HCT116 (cell line): ENCODE measurements around the gene TEP1. TPM values are rescaled to one million over a fixed set of nuclear protein-coding genes. Genes with fewer than 3 reads are reported as not detected.

ENCODE experiments used
- ATAC-seq: fragments of 200-7000 bp; cut with Tn5 transposase; 2 replicates; pipeline ENCODE4 v1.9.1; 2020; ENCODE audit warnings: mild to moderate bottlenecking, moderate library complexity
- BruUV-seq: library from RNA; stranded (reverse); fragments of 400-500 nt; replicated peaks from 2 replicates; lab custom pipeline; 2021; lab: Mats Ljungman, UMichigan
- CTCF ChIA-PET: fragments of 300-600 bp; sonication (Branson Sonifier 250); formaldehyde crosslinking; loops from one replicate; lab custom pipeline; 2021; ENCODE audit warnings: antibody characterized with exemption; lab: Charles Lee
- POLR2A ChIA-PET: fragments of 300-600, 350-600 bp; sonication (Branson Sonifier 250); formaldehyde crosslinking; loops from one replicate; lab custom pipeline; 2021; ENCODE audit warnings: antibody characterized with exemption; lab: Charles Lee
- RAD21 ChIA-PET, 2 experiments: fragments of 300-600 bp; sonication (Branson Sonifier 250); formaldehyde crosslinking; loops; one replicate each; lab custom pipeline; 2023; ENCODE audit warnings: low total read pairs in 2 of 2; ENCODE audit not compliant: uncharacterized antibody in 2 of 2, unreplicated experiment in 2 of 2, low non-redundant PET in 1 of 2; lab: Charles Lee
- DNase-seq: peaks from one replicate; pipeline ENCODE4 v3.0.0-alpha.2; 2010; ENCODE audit warnings: low read depth, low spot score
- H2AFZ ChIP-seq: fragments of 200-600 bp; shearing (Covaris generic), sonication (generic); 2 replicates; pipeline ENCODE4 v1.6.1; 2017; ENCODE audit warnings: low read depth, mixed run types, mixed read lengths, antibody characterized with exemption, low read length; ENCODE audit not compliant: poor library complexity, severe bottlenecking
- H3K27ac ChIP-seq: 2 replicates; pipeline ENCODE4 v1.5.1; 2012; ENCODE audit warnings: low read depth, low read length
- H3K27me3 ChIP-seq: fragments of 200-600 bp; sonication (generic); 2 replicates; pipeline ENCODE4 v1.6.1; 2016; ENCODE audit warnings: mixed run types, low read length, mixed read lengths; ENCODE audit not compliant: insufficient read depth
- H3K36me3 ChIP-seq, 2 experiments: fragments of 200-500 bp in 1 of 2; fragments of 200-600 bp in 1 of 2; sonication (Bioruptor generic) in 1 of 2; sonication (generic) in 1 of 2; 2 replicates each; pipeline versions ENCODE4 v1.5.1 to v1.6.1; 2014 to 2016; ENCODE audit warnings: low read length in 2 of 2, inconsistent platforms in 1 of 2, mixed read lengths in 1 of 2, mixed run types in 1 of 2; ENCODE audit not compliant: insufficient read depth in 2 of 2, control insufficient read depth in 1 of 2
- H3K4me1 ChIP-seq, 2 experiments: fragments of 200-600 bp in 1 of 2; sonication (generic) in 1 of 2; 2 replicates each; pipeline versions ENCODE4 v1.5.1 to v1.6.1; 2012 to 2017; ENCODE audit warnings: low read length in 2 of 2, inconsistent platforms in 1 of 2, mild to moderate bottlenecking in 1 of 2, mixed read lengths in 1 of 2, mixed run types in 1 of 2, moderate library complexity in 1 of 2; ENCODE audit not compliant: insufficient read depth in 2 of 2, control insufficient read depth in 1 of 2
- H3K4me2 ChIP-seq: fragments of 200-600 bp; sonication (generic); 2 replicates; pipeline ENCODE4 v1.6.1; 2017; ENCODE audit warnings: mixed run types, low read length, mixed read lengths
- H3K4me3 ChIP-seq, 2 experiments: fragments of 200-600 bp in 1 of 2; sonication (generic) in 1 of 2; replicated peaks in 1 of 2; 2 replicates each; pipeline ENCODE4 v1.5.1; 2011 to 2016; ENCODE audit warnings: low read length in 2 of 2, control low read depth in 1 of 2, low read depth in 1 of 2, mild to moderate bottlenecking in 1 of 2, mixed read lengths in 1 of 2, mixed run types in 1 of 2
- H3K79me2 ChIP-seq: fragments of 200-600 bp; sonication (generic); 2 replicates; pipeline ENCODE4 v1.6.1; 2017; ENCODE audit warnings: mild to moderate bottlenecking, mixed run types, low read length, moderate library complexity, mixed read lengths; ENCODE audit not compliant: insufficient read depth
- H3K9ac ChIP-seq: fragments of 200-600 bp; sonication (generic); 2 replicates; pipeline ENCODE4 v1.6.1; 2016; ENCODE audit warnings: low read length, mixed read lengths
- H3K9me2 ChIP-seq: fragments of 200-600 bp; sonication (generic), shearing (Covaris generic); 2 replicates; pipeline ENCODE4 v1.6.1; 2017; ENCODE audit warnings: mixed run types, mild to moderate bottlenecking, moderate library complexity; ENCODE audit not compliant: insufficient read depth
- H3K9me3 ChIP-seq, 2 experiments: fragments of 200-500 bp in 1 of 2; fragments of 200-600 bp in 1 of 2; sonication (Bioruptor generic) in 1 of 2; sonication (generic) in 1 of 2; 2 replicates each; pipeline ENCODE4 v1.6.1; 2014 to 2017; ENCODE audit warnings: low read length in 2 of 2, mixed read lengths in 2 of 2, inconsistent platforms in 1 of 2, low read depth in 1 of 2, mild to moderate bottlenecking in 1 of 2, mixed run types in 1 of 2, moderate library complexity in 1 of 2; ENCODE audit not compliant: control insufficient read depth in 1 of 2, insufficient read depth in 1 of 2
- H4K20me1 ChIP-seq: fragments of 200-600 bp; sonication (generic), shearing (Covaris generic); 2 replicates; pipeline ENCODE4 v1.6.1; 2017; ENCODE audit warnings: mixed run types, mild to moderate bottlenecking, moderate library complexity; ENCODE audit not compliant: insufficient read depth
- ATF3 ChIP-seq: IDR thresholded peaks from 2 replicates; pipeline ENCODE4 v1.6.1; 2012
- CBX3 ChIP-seq: IDR thresholded peaks from 2 replicates; pipeline ENCODE4 v1.6.1; 2012; ENCODE audit warnings: low read depth
- EGR1 ChIP-seq: IDR thresholded peaks from 2 replicates; pipeline ENCODE4 v1.6.1; 2012; ENCODE audit warnings: low read depth
- EZH2phosphoT487 ChIP-seq: fragments of 200-600 bp; IDR thresholded peaks from 2 replicates; pipeline ENCODE4 v1.6.1; 2018; ENCODE audit warnings: antibody characterized with exemption, borderline replicate concordance
- FOSL1 ChIP-seq: IDR thresholded peaks from 2 replicates; pipeline ENCODE4 v1.6.1; 2012; ENCODE audit warnings: low read depth
- JUND ChIP-seq: IDR thresholded peaks from 2 replicates; pipeline ENCODE4 v1.6.1; 2012
- POLR2A ChIP-seq: IDR thresholded peaks from 2 replicates; pipeline ENCODE4 v1.7.0; 2011; ENCODE audit warnings: borderline replicate concordance; ENCODE audit not compliant: insufficient read depth, insufficient read length; ENCODE audit errors: extremely low read depth
- POLR2AphosphoS5 ChIP-seq: IDR thresholded peaks from 2 replicates; pipeline ENCODE4 v1.6.1; 2011; ENCODE audit warnings: mild to moderate bottlenecking, low read depth, low read length, moderate library complexity
- RAD21 ChIP-seq: IDR thresholded peaks from 2 replicates; pipeline ENCODE4 v1.6.1; 2012; ENCODE audit warnings: low read depth, mild to moderate bottlenecking
- SRF ChIP-seq: IDR thresholded peaks from 2 replicates; pipeline ENCODE4 v1.6.1; 2012; ENCODE audit warnings: low read depth
- ZFX ChIP-seq: fragments of 450-650 bp; IDR thresholded peaks from 2 replicates; pipeline ENCODE4 v1.6.1; 2017
- intact Hi-C: fragments of 100-400 bp; cut with micrococcal nuclease; formaldehyde crosslinking; loops from 2 replicates; pipeline ENCODE4 v1.10.0; 2022
- total RNA-seq: library from RNA; stranded (reverse); gene quantifications from one replicate; pipeline ENCODE4 v1.2.1, GENCODE V29; 2021; ENCODE audit not compliant: unreplicated experiment
- TF ChIP-seq, protein P1 (sequence below): IDR thresholded peaks from 2 replicates; pipeline ENCODE4 v1.6.1; 2011; ENCODE audit warnings: mild to moderate bottlenecking, low read length, moderate library complexity; ENCODE audit not compliant: insufficient replicate concordance; ENCODE audit errors: extremely low read depth
- TF ChIP-seq, protein P2 (sequence below): IDR thresholded peaks from 2 replicates; pipeline ENCODE4 v1.6.1; 2012

Gene TEP1
- total RNA-seq, 1 experiment from 2014 or later = 22.4 TPM

- POLR2A ChIA-PET = no interaction called here
- TF ChIP-seq CBX3 (no peak), ZFX (no peak), FOSL1 (no peak), POLR2AphosphoS5 (no peak), EZH2phosphoT487 (no peak), ATF3 (no peak), EGR1 (no peak), SRF (no peak), JUND (no peak), RAD21 (no peak), POLR2A (no peak)
- TF ChIP-seq, protein P1, sequence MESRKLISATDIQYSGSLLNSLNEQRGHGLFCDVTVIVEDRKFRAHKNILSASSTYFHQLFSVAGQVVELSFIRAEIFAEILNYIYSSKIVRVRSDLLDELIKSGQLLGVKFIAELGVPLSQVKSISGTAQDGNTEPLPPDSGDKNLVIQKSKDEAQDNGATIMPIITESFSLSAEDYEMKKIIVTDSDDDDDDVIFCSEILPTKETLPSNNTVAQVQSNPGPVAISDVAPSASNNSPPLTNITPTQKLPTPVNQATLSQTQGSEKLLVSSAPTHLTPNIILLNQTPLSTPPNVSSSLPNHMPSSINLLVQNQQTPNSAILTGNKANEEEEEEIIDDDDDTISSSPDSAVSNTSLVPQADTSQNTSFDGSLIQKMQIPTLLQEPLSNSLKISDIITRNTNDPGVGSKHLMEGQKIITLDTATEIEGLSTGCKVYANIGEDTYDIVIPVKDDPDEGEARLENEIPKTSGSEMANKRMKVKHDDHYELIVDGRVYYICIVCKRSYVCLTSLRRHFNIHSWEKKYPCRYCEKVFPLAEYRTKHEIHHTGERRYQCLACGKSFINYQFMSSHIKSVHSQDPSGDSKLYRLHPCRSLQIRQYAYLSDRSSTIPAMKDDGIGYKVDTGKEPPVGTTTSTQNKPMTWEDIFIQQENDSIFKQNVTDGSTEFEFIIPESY = no peak
- TF ChIP-seq, protein P2, sequence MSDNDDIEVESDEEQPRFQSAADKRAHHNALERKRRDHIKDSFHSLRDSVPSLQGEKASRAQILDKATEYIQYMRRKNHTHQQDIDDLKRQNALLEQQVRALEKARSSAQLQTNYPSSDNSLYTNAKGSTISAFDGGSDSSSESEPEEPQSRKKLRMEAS = no peak
- TF ChIP-seq, all 23 proteins: peak for 0
- Histone ChIP-seq H3K27me3 (no peaks in the 10 kb centered on the region), H3K9ac (no peak overlapping the region), H3K27ac (no peak overlapping the region), H3K9me3 (no peaks in the 10 kb centered on the region), H2AFZ (no peak overlapping the region), H3K4me3 (no peak overlapping the region), H3K9me2 (no peaks in the 10 kb centered on the region), H4K20me1 (no peaks in the 10 kb centered on the region), H3K79me2 (no peaks in the 10 kb centered on the region), H3K4me1 (no peaks in the 10 kb centered on the region), H3K36me3 (peaks cover 32 to 44% of the 10 kb centered on the region in 2 experiments; a peak in 3 of 4 replicates), H3K4me2 (no peak overlapping the region)
- RAD21 ChIA-PET = no interaction called here
- no peak for ATAC-seq
- CTCF ChIA-PET = no interaction called here
- DNase-seq = no peak
- intact Hi-C loops = no loop called here
- no TSS peak for BruUV-seq
These were observed 36.1 kb downstream of the TEP1 start for GRCh38 chr14:20377171-20377570.
